Astrocyte (in vitro differentiated cells and primary cell): Measurements from ENCODE around the gene DCAF15. TPM values are rescaled to one million over a fixed set of nuclear protein-coding genes. Genes with fewer than 3 reads are reported as not detected.

Experiments used
- DNase-seq: peaks from one replicate; pipeline ENCODE4 v3.0.0-alpha.2; 2010; ENCODE audit warnings: low read depth
- FAIRE-seq: peaks from 2 replicates; lab custom pipeline; 2011; peaks lifted over from hg19 to GRCh38; lab: Jason Lieb, UNC
- H2AFZ ChIP-seq: 2 replicates; pipeline ENCODE4 v1.6.0; 2012; ENCODE audit warnings: low read depth, low read length, inconsistent platforms
- H3K27ac ChIP-seq: 2 replicates; pipeline ENCODE4 v1.5.1; 2011; ENCODE audit warnings: low read depth, low read length, inconsistent platforms
- H3K27me3 ChIP-seq: 2 replicates; pipeline ENCODE4 v1.6.0; 2011; ENCODE audit warnings: low read length, inconsistent platforms; ENCODE audit not compliant: insufficient read depth
- H3K36me3 ChIP-seq: 2 replicates; pipeline ENCODE4 v1.5.1; 2011; ENCODE audit warnings: low read length, inconsistent platforms; ENCODE audit not compliant: insufficient read depth
- H3K4me1 ChIP-seq: 2 replicates; pipeline ENCODE4 v1.5.1; 2011; ENCODE audit warnings: low read length, inconsistent platforms; ENCODE audit not compliant: insufficient read depth
- H3K4me2 ChIP-seq: 2 replicates; pipeline ENCODE4 v1.6.0; 2012; ENCODE audit warnings: low read length, inconsistent platforms
- H3K4me3 ChIP-seq: 2 replicates; pipeline ENCODE4 v1.5.1; 2011; ENCODE audit warnings: low read depth, mild to moderate bottlenecking, low read length, inconsistent platforms; ENCODE audit not compliant: insufficient read depth
- H3K79me2 ChIP-seq: 2 replicates; pipeline ENCODE4 v1.6.0; 2012; ENCODE audit warnings: mild to moderate bottlenecking, low read length, inconsistent platforms; ENCODE audit not compliant: insufficient read depth
- H3K9ac ChIP-seq: 2 replicates; pipeline ENCODE4 v1.6.0; 2012; ENCODE audit warnings: mild to moderate bottlenecking, low read length, inconsistent platforms
- H3K9me3 ChIP-seq: 2 replicates; pipeline ENCODE4 v1.5.1; 2012; ENCODE audit warnings: low read depth, mild to moderate bottlenecking, low read length, inconsistent platforms; ENCODE audit not compliant: insufficient read depth
- H4K20me1 ChIP-seq: 2 replicates; pipeline ENCODE4 v1.6.0; 2012; ENCODE audit warnings: low read length, inconsistent platforms; ENCODE audit not compliant: insufficient read depth
- H3K27ac Mint-ChIP-seq: one replicate; pipeline ENCODE4 v1.8.0; 2021; ENCODE audit warnings: mild to moderate bottlenecking, mixed read lengths; ENCODE audit not compliant: unreplicated experiment
- H3K27me3 Mint-ChIP-seq: one replicate; pipeline ENCODE4 v1.8.0; 2021; ENCODE audit warnings: low read depth, mixed read lengths; ENCODE audit not compliant: unreplicated experiment
- H3K36me3 Mint-ChIP-seq: one replicate; pipeline ENCODE4 v1.8.0; 2021; ENCODE audit warnings: low read depth, mixed read lengths; ENCODE audit not compliant: unreplicated experiment
- H3K4me1 Mint-ChIP-seq: one replicate; pipeline ENCODE4 v1.8.0; 2021; ENCODE audit warnings: low read depth, mixed read lengths; ENCODE audit not compliant: unreplicated experiment
- H3K4me3 Mint-ChIP-seq: one replicate; pipeline ENCODE4 v1.8.0; 2021; ENCODE audit warnings: mild to moderate bottlenecking, moderate library complexity, mixed read lengths; ENCODE audit not compliant: unreplicated experiment
- H3K9me3 Mint-ChIP-seq: one replicate; pipeline ENCODE4 v1.8.0; 2021; ENCODE audit warnings: mild to moderate bottlenecking, mixed read lengths; ENCODE audit not compliant: unreplicated experiment
- CTCF ChIP-seq: IDR thresholded peaks from 2 replicates; pipeline ENCODE4 v1.5.1; 2011; ENCODE audit warnings: low read depth, mild to moderate bottlenecking, inconsistent platforms, low read length, moderate library complexity; ENCODE audit not compliant: insufficient read depth
- EZH2 ChIP-seq: IDR thresholded peaks from 2 replicates; pipeline ENCODE4 v1.6.1; 2012; ENCODE audit warnings: mild to moderate bottlenecking, low read length, inconsistent platforms; ENCODE audit not compliant: insufficient read depth
- total RNA-seq: library from RNA; stranded (reverse); gene quantifications from 2 replicates; pipeline ENCODE4 v1.2.1, GENCODE V29; 2021

The DCAF15 gene
- total RNA-seq, 1 donor from 2014 or later = 32.2 TPM

GRCh38 chr19:13934785-13935109 lies 17.6 kb upstream of the DCAF15 start:
- Mint-ChIP-seq H3K27ac (no peak overlapping the region), H3K4me1 (peaks cover 2% of the 10 kb centered on the region)
- FAIRE-seq = no peak

GRCh38 chr19:13935765-13936510 lies 16.4 kb upstream of the DCAF15 start:
- peaks cover 7% of the 10 kb centered on the region for H4K20me1 ChIP-seq
- no peaks in the 10 kb centered on the region for H3K9me3 Mint-ChIP-seq
- no peak for DNase-seq
- peak overlapping the region; percentile 12 for H3K27ac Mint-ChIP-seq
- H3K27me3 ChIP-seq = peaks cover 4% of the 10 kb centered on the region
- H3K4me3 ChIP-seq = no peak overlapping the region
- H3K36me3 ChIP-seq = no peaks in the 10 kb centered on the region
- peaks cover 8% of the 10 kb centered on the region for H3K27me3 Mint-ChIP-seq
- no peak overlapping the region for H2AFZ ChIP-seq
- no peak overlapping the region for H3K27ac ChIP-seq
- no peak for TF ChIP-seq CTCF
- TF ChIP-seq EZH2 = no peak
- peaks cover 1% of the 10 kb centered on the region for H3K36me3 Mint-ChIP-seq
- no peak overlapping the region for H3K4me2 ChIP-seq
- peaks cover 9% of the 10 kb centered on the region for H3K4me1 ChIP-seq
- no peaks in the 10 kb centered on the region for H3K79me2 ChIP-seq
- H3K4me1 Mint-ChIP-seq = peaks cover 2% of the 10 kb centered on the region
- H3K9me3 ChIP-seq = no peaks in the 10 kb centered on the region
- H3K4me3 Mint-ChIP-seq = no peak overlapping the region
- FAIRE-seq = no peak
- no peak overlapping the region for H3K9ac ChIP-seq

More at GRCh38 chr19:13934785-13935109, 17.6 kb upstream of the DCAF15 start:
- Histone ChIP-seq H3K4me1 (peaks cover 9% of the 10 kb centered on the region), H4K20me1 (peaks cover 7% of the 10 kb centered on the region), H3K36me3 (no peaks in the 10 kb centered on the region), H3K4me2 (no peak overlapping the region), H3K4me3 (no peak overlapping the region), H3K27ac (no peak overlapping the region), H3K79me2 (no peaks in the 10 kb centered on the region), H2AFZ (no peak overlapping the region), H3K27me3 (peaks cover 4% of the 10 kb centered on the region), H3K9ac (no peak overlapping the region), H3K9me3 (no peaks in the 10 kb centered on the region)
- Mint-ChIP-seq H3K4me3 (no peak overlapping the region), H3K27me3 (peaks cover 8% of the 10 kb centered on the region), H3K36me3 (peaks cover 1% of the 10 kb centered on the region), H3K9me3 (no peaks in the 10 kb centered on the region)
- no peak for DNase-seq
- TF ChIP-seq CTCF (no peak), EZH2 (no peak)
